ENCODE results near the gene POLN.

POLN gene

GRCh38 chr4:2103127-2103842, 138.6 kb downstream of the POLN start:
- DNase-seq = no peak

DNA sequence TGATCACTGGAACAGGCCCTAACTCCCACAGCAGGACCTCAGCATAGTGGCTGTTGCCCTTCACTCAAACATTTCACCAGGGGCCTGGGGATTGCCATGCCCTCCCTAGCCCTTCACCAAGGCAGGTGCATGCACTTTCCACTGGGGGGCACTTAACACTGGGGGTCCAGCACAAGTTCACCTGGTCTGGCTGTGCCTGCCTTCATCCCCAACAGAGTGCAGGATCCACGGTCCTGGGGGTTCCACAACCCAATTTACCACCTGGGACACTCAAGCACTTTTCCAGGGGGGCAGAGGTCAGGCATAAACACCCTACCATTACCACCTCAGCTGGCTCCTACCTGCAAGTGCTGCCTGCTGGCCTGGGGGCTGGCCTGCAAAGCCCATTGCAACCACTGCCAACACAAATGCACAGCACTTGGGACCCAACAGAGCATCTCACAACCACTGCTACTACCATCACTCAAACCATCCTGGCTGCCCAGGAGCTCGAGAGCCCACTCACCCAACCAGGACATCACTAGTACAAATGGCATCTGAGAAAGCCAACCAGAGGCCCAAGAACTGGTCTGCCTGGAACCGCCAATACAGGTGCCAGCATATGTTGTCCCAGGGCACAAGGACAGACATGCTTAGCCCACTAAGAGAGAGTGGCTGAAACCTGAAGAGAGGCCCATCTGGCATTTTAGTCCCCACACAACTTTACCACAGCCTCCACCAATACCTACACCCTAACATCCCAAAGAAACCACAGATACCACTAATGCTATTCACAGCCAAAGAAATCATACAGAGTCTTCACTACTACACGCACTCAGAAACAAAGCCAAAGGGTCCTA, 139.7 kb downstream of the POLN start:
- DNase-seq = no peak

DNA sequence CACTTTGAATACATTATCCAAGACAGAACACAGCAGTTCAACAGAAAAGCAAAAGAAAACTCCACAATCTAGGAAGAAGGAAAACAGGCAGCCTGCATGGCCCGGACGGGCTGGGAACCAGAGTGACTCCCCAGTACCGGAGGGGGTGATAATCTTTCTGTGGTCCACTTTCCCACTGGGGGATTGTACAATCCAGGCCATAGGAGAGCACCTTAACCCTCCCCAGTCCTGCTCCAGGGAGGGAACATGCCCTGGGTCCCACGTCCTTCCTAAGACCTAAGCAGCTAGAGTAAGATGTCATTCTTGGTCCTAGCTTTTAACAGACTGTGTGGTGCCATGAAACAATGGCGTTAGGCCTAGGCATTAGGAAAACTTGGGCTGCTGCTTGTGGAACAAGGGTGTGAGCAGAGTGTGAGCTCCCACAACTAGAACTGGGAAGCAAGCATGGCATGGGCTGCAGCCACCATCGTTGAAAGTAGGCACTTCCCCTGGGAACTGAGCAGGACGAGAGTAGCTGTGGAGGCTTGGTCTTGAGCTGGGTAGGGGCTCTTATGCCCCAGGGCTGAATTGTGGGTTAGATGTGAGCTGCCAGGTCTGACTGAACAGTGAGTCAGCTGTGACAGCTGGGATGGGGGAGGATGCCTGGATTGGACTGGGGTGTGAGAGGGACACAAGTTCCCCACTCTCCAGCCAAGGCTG, 140.4 kb downstream of the POLN start:
- no peak for DNase-seq

DNA sequence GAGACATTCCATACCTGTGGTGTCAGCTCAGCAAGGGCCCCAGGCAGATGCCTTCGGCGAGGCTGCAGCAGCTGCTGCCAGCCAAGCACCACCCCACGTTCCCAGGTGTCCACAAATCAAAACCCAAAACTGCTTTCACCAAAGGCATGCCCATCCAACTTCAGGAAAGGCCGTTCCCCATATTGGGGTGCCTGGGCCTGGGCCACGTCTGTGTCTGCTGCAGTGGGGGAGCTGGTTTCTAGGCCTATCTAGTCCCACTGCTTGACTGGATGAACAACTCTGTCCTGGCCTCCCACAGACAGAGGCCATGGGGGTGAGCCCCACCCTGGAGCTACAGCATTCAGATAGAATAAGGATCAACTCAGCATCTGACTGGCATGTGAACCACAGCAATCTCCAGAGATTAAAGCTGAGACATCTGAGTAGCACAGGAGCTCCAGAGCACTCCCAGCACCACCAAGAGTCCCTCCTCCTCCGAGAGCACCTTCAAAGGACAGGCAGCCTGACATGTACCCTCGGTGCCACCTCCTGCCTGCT, 145.8 kb downstream of the POLN start:
- peak; percentile 53 for DNase-seq

DNA sequence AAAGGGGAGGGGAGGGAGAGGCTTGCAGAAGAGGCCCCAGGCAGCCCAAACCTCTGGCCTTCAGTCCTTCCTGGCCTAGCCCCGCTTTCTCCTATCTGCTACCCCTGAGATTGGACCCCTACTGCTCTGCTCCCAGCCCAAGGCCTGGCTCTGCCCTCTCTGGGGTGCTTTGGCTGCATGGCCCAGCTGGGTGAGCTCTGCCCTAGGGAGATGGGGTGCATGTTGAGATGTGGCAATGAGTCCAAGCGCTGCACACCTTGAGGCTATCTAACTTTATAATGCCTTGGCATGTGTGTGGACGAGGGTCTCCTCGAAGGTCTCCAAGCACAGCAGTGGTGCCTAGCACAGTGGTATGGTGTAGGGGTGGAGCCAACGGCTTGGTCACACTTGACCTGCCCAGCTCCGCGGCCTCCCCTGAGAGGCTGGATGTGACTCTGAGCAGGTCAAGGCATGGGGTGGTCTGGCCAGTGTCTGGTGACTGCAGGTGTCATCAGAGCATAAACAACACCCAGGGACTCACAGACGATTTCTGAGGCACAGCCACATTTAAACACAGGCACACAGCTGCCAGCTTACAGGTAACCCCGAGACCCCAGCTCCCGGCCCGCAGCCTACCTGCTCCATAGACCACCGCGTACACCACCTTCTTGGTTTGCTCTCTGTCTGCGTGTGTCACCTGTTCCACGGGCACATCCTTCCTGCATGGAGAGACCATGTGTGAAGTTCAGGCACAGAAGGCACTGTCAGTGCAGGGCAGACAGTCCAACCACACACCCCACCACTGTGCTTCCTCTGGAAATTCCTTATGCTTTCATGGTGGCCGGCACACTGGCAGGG, 146.5 kb downstream of the POLN start:
- DNase-seq = no peak

GRCh38 chr4:2094545-2094944, 147.4 kb downstream of the POLN start:
- DNase-seq = no peak

DNA sequence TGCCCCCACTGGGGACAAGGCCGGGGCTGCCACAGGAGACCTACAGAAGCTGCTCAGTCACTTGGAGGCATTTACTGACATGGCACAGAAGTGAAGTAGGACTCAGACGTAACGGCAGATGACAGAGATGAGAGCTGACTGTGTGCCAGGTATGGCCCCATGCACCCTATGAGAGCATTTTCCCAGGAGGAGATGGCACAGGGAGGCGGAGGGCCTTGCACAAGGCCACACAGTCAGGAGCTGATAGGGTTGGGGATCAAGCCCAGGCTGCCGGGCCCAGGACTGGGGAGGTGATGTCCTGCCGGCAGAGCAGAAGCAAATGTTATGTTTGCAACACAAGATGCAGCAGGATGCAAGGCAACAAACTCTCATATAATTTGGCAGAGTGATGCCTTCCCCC, 148.7 kb downstream of the POLN start:
- no peak for DNase-seq

DNA sequence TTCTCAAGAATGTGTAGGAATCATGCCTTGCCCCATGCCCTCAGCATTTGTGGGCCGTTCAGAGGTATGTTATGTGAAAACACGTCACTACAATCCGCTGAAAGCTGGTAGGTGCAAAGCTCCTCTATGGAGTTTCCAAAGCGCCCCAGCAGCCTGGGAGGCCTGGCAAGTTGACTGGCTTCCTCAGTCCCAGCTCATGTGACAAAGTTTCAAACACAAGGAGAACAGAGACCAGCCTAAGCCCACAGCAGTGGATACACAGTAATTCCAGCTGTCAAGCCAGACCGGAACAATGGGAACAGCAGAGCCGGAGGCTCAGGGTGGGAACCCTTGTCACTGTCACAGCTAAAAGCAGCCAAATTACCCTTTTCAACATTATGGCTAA, 149.3 kb downstream of the POLN start:
- no peak for DNase-seq

GRCh38 chr4:2091990-2092668, 149.8 kb downstream of the POLN start:
- no peak for DNase-seq

- DNase-seq = no peak
Measured at GRCh38 chr4:2090642-2091041, 151.3 kb downstream of the POLN start.

DNA sequence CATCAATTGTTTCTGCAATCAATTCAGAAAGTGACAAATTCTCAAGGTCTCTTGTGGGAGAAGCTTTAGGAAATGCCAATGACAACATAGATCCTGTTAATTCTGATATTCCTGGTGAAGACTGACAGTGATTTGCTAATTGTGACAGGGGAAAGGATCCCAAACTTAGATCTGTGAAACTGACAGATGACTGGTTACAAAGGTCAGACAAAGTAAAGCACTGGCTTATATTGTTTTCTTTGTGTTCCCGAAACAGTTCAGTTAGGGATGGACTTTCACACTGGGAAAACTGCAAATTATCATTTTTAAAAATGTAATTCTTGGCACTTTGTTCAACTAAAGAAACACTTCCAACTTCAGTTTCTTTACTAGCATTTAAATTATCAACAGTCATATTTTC, 152.7 kb downstream of the POLN start:
- no peak for DNase-seq

DNA sequence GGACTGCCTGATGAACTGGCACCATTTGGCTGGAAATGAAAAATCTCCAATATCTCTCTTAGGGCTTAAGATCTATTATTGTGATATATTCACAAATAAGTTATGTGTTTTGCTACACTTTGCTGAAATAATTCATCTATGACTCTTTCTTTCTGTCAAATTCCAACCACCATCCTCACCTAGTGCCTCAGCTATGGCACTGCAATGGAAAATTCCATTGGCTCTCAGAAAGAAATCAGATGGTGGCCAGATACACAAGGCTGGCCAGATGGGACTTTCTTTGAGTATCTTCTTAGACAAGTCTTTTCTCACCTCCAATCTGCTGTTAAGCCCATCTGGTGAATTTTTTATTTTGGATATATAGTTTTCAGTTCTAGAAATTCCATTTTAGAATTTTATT, 154.8 kb downstream of the POLN start:
- no peak for DNase-seq

DNA sequence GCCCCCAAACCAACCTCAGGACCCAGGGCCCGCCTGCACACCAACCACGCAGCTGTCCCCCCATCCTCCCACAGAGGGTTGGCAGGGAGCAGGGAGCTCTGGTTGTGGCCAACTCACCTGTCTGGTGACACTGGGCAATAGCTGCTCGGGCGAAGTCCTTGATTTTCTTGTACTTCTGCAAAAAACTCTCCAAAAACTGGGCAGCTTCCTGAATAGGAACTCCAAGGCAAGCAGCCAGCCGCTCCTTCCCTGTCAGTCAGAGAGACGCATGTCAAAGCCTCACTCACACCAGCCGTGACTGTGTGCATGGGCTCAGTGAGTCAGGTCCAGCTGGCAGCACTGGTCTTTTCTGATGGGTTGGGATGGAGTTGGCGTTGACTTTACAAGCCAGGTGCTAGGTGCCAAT, 156.4 kb downstream of the POLN start:
- no peak for DNase-seq

- no peak for DNase-seq
Measured at GRCh38 chr4:2084316-2084715, 157.6 kb downstream of the POLN start.

GRCh38 chr4:2083826-2084160, 158.1 kb downstream of the POLN start:
- DNase-seq = no peak

DNA sequence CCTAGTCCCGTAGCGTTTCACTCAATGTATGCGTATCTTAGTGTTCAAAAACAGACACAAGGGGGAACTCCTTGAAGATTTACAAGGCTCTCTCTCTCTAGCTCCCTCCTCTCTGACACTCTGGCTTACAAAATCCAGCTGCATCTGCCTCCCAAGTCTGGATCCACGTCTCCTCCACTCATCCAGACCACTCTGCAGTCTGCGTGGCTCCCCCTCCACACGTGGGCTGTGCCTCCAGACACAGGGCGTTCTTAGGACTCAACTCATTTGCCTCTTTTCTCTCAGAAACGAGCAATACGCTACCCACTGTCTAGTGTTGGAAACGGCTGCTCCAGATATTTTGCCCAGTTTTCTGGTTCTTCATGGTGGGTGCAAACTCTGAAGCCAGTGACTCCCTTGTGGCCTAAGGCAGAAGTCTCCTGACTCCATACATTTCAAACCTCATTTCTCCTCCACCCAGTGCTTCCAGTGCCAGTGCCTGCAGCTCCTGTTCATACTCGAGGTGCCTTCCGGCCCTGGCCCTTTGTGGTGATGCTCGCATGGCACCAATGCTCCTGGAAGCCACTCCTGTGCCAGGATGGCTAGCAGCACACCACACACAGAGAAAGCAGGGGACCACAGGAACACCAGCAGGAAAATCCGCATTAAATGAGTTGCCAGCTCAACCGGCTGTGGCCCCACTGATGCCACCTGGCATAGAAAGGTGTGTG, 158.7 kb downstream of the POLN start:
- DNase-seq = no peak

- no peak for DNase-seq
Measured at GRCh38 chr4:2082627-2083026, 159.3 kb downstream of the POLN start.

DNA sequence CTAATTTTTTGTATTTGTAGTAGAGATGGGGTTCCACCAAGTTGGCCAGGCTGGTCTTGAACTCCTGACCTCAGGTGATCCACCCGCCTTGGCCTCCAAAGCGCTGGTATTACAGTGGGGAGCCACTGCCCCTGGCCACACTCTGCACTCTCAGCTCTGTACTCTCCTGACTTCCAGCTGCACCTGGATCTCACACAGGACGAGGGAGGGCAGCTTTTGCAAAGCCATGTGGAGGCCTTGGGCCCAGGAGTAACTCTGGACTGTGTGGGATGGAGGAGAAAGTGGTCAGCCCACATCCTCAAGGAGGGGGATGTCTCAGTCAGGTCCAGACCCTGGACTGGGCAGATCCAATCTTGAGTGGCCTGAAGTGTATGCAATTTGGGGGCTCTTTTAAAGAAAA, 159.8 kb downstream of the POLN start:
- no peak for DNase-seq

GRCh38 chr4:2081540-2081939, 160.4 kb downstream of the POLN start:
- DNase-seq = no peak

GRCh38 chr4:2080429-2081300, 161.3 kb downstream of the POLN start:
- DNase-seq = no peak

GRCh38 chr4:2079926-2080325, 162.0 kb downstream of the POLN start:
- no peak for DNase-seq
